HG02943 (cell line): ENCODE results near the gene C4BPA.

Source experiments
- ATAC-seq: cut with Tn5 transposase; IDR thresholded peaks from one replicate; pipeline ENCODE4 v1.9.1; 2021; ENCODE audit warnings: mild to moderate bottlenecking, low read depth, moderate library complexity; ENCODE audit not compliant: unreplicated experiment

C4BPA gene

GRCh38 chr1:207102659-207103058, 1.4 kb upstream of the C4BPA start:
- no peak for ATAC-seq

- ATAC-seq: no peak
These were observed 5.0 kb downstream of the C4BPA start for GRCh38 chr1:207109004-207109403.

- no peak for ATAC-seq
These were observed 8.7 kb downstream of the C4BPA start for GRCh38 chr1:207112616-207113296.

DNA sequence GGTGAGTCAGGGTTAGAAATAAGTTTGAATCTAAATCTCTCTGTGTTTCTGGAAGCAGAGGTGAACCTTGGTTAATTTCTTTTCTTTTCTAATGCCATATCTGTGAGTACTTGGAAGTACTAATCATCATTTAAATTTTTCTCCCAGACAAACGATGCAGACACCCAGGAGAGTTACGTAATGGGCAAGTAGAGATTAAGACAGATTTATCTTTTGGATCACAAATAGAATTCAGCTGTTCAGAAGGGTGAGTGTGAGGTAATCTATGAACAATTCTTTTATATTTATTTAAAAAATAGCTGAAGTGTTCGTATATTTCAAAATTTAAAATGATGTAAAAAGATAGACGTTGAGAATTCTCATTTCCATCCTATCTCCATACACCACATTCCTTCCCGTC, 11.2 kb downstream of the C4BPA start:
- no peak for ATAC-seq

DNA sequence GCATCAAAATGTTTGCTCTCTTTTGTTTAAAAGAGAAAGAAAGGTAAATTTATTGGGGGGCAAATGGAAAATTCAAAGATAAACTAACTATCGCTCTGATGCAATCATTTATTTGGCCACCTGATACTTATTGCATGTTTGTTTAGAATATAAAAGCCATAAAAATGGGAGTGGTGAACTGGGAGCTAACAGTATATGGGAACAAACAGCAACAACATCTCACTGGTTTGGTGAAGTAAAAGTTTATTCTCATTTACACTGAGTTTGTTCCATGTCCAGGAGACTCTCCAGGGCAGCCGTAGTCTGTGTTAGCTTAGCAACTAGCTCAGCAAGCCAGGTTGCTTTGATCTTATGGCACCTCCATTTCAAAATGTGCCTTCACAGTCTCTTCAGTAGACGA, 20.4 kb downstream of the C4BPA start:
- no peak for ATAC-seq

- no peak for ATAC-seq
These were observed 24.4 kb downstream of the C4BPA start for GRCh38 chr1:207128336-207128921.

GRCh38 chr1:207129053-207129452, 25.0 kb downstream of the C4BPA start:
- no peak for ATAC-seq

GRCh38 chr1:207130252-207131036, 26.4 kb downstream of the C4BPA start:
- ATAC-seq: no peak

GRCh38 chr1:207131163-207131562, 27.1 kb downstream of the C4BPA start:
- no peak for ATAC-seq

DNA sequence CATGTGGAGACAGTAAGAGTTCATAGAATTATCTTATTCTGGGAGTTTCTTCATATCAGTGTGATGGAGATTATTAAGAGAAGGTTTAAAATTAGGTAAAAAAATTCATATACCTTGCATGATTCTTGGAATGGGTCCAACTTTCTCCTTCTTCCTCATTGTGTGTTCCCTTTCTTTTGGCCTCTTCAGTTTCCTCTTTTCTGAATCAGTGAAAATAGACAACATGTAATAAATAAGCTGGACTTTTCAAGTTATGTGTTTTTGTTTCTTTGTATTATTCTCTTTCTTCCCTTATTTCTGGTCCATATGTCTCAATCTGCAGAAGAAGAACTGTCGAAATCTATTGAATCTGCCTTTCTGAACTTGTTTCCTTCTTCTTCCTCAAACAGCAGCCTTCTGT, 30.5 kb downstream of the C4BPA start:
- no peak for ATAC-seq

DNA sequence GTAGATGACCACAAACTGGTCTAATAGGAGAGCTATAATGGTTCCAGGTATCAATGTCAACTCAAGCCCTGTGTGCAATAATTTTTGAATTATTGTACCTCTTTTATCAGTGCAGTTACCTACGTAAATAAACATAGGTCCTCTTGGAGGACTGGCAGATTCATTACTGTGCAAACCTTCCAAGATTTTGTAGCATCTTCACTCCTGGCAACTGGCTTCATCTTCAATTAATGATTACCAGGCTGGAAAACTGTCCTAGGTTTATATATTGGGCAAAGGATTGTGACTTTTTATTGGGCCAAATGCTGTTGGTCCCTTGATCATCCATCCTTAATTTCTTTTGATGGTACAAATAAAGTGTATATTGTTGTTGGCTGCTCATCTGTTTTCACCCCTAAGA, 35.6 kb downstream of the C4BPA start:
- no peak for ATAC-seq

DNA sequence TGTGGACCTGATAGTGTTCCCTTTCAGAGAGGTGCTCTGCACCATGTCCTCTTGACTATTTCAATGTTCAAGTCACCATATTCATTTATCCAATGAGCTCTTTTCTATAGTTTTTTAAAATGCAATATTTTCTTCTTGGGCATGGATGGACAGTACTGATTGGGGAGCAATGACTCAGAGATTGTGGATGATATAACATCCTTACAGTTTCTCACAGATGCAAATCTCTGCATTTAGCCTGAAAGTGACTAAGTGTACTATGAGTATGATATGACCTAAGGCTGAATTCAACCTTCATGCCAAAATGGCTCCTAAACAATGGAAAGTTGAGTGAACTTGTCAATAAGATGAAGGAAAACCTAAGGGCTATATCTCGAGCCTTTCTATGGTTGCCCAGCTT, 36.5 kb downstream of the C4BPA start:
- ATAC-seq: no peak

GRCh38 chr1:207145401-207146058, 41.5 kb downstream of the C4BPA start:
- no peak for ATAC-seq

DNA sequence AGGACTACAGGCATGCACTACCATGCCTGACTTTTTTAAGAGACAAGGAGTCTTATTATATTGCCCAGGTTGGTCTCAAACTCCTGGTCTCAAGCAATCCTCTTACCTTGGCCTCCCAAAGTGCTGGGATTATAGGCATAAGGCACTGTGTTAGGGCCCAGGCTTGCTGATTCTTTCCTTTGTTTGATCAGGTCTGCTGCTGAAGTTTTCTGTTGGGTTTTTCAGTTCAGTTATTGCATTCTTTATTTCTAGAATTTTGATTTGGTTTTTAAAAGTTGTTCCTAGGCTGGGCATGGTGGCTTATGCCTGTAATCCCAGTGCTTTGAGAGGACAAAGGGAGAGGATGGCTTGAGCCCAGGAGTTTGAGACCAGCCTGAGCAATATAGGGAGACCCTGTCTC, 47.9 kb downstream of the C4BPA start:
- no peak for ATAC-seq

GRCh38 chr1:207152792-207153468, 48.9 kb downstream of the C4BPA start:
- ATAC-seq: no peak

GRCh38 chr1:207155028-207155427, 51.0 kb downstream of the C4BPA start:
- no peak for ATAC-seq

DNA sequence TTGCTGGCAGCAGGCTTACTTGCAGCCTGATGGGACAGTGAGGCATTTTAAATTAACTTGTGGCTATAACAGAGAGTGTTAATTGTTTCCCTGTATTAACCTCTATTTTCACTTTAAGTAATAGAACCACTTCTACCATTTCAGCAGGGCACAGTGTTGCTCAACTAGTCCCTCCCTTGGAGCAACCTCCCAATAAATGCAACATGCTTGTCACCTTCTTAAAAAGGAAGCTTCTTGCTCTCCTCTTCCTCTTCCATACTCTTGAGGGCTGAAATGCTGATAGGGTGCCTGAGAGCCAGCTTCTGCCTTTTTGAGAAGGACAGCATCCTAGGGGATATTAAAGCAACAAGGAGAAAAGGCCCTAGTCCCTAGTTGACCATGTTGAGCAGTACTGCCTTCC, 52.1 kb downstream of the C4BPA start:
- ATAC-seq: no peak

- no peak for ATAC-seq
These were observed 52.8 kb downstream of the C4BPA start for GRCh38 chr1:207156826-207157225.

- no peak for ATAC-seq
These were observed 60.1 kb downstream of the C4BPA start for GRCh38 chr1:207164086-207164485.

- no peak for ATAC-seq
These were observed 68.3 kb downstream of the C4BPA start for GRCh38 chr1:207172321-207172720.

GRCh38 chr1:207172885-207173284, 68.9 kb downstream of the C4BPA start:
- ATAC-seq: no peak
